ENCODE measurements around the gene FGFR3.
A peak's percentile ranks its signal among the peaks of the same experiment; 100 is the strongest.

The FGFR3 gene

GRCh38 chr4:1746919-1747602, 46.0 kb upstream of the FGFR3 start:
- TF ChIP-seq CTCF (IDR thresholded peaks at IDR 0.05; ENCODE audit: low read length, missing control alignments), result no peak
- no peak overlapping the region for H3K4me3 ChIP-seq (replicated peaks; ENCODE audit: low read depth, low read length)
- DNase-seq (ENCODE audit: low read depth), result no peak

- H3K4me3 ChIP-seq (replicated peaks; ENCODE audit: low read depth, low read length), result no peak overlapping the region
- no peak for TF ChIP-seq CTCF (IDR thresholded peaks at IDR 0.05; ENCODE audit: low read length, missing control alignments)
- DNase-seq (ENCODE audit: low read depth), result no peak
Observed at GRCh38 chr4:1747603-1747967, 45.5 kb upstream of the FGFR3 start.

- DNase-seq (ENCODE audit: low read depth), result peak; percentile 70
- peak; percentile 66 for TF ChIP-seq CTCF (IDR thresholded peaks at IDR 0.05; ENCODE audit: low read length, missing control alignments)
- no peak overlapping the region for H3K4me3 ChIP-seq (replicated peaks; ENCODE audit: low read depth, low read length)
Observed at GRCh38 chr4:1748465-1748995, 44.6 kb upstream of the FGFR3 start.

- no peak for TF ChIP-seq CTCF (IDR thresholded peaks at IDR 0.05; ENCODE audit: low read length, missing control alignments)
- no peak overlapping the region for H3K4me3 ChIP-seq (replicated peaks; ENCODE audit: low read depth, low read length)
- no peak for DNase-seq (ENCODE audit: low read depth)
Observed at GRCh38 chr4:1749370-1749769, 43.7 kb upstream of the FGFR3 start.

- no peak for TF ChIP-seq CTCF (IDR thresholded peaks at IDR 0.05; ENCODE audit: low read length, missing control alignments)
- DNase-seq (ENCODE audit: low read depth), result no peak
Observed at GRCh38 chr4:1749826-1750225, 43.3 kb upstream of the FGFR3 start.

GRCh38 chr4:1750381-1751154, 42.5 kb upstream of the FGFR3 start:
- no peak for TF ChIP-seq CTCF (IDR thresholded peaks at IDR 0.05; ENCODE audit: low read length, missing control alignments)
- no peak overlapping the region for H3K4me3 ChIP-seq (replicated peaks; ENCODE audit: low read depth, low read length)
- no peak for DNase-seq (ENCODE audit: low read depth)

More at GRCh38 chr4:1749826-1750225, 43.3 kb upstream of the FGFR3 start:
- no peak overlapping the region for H3K4me3 ChIP-seq (replicated peaks; ENCODE audit: low read depth, low read length)
